GM13976 (cell line): ENCODE measurements around the gene YLPM1.

Experiments
- DNase-seq: peaks from one replicate; pipeline ENCODE4 v3.0.0; 2012; ENCODE audit warnings: low spot score
- CTCF ChIP-seq: IDR thresholded peaks from 2 replicates; pipeline ENCODE4 v1.5.1; 2012; ENCODE audit warnings: borderline replicate concordance, mild to moderate bottlenecking; ENCODE audit not compliant: insufficient read depth; ENCODE audit errors: extremely low read depth, missing control alignments, control extremely low read depth
- in situ Hi-C: fragments of 300-500 bp; cut with MboI; formaldehyde crosslinking; loops from one replicate; pipeline ENCODE4 v1.12.0; 2022; ENCODE audit warnings: low sequenced_read_pairs, mixed read lengths, inconsistent platforms; ENCODE audit not compliant: unreplicated experiment

The YLPM1 gene

GRCh38 chr14:74824997-74825396, 61.9 kb downstream of the YLPM1 start:
- DNase-seq: no peak
- in situ Hi-C loops: loop anchor here (25.0 kb wide), 1 partner anchor 488 kb away; the partner anchor contains the start of gene VRTN

DNA sequence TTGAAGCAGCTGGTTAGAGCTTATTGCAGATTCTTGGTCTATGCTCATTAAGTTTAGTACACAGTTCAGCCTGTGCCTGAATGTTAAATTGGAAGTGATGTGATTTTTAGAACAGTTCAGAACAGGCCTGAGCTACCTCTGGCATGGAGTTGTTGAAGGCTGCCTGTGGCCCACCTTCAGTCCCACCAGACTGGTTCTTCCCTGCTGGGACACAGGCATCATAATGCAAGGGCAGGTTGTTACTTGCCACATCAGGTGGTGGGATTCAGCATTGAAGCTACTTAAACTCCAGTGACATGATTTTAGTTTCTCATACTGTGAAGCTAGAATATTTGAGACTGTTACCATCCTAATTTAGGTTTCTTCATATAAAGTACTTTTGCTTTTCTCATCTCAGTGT, 63.5 kb downstream of the YLPM1 start:
- in situ Hi-C loops: no loop called here
- no peak for DNase-seq
- TF ChIP-seq CTCF: no peak

More at GRCh38 chr14:74824997-74825396, 61.9 kb downstream of the YLPM1 start:
- no peak for TF ChIP-seq CTCF

DNA sequence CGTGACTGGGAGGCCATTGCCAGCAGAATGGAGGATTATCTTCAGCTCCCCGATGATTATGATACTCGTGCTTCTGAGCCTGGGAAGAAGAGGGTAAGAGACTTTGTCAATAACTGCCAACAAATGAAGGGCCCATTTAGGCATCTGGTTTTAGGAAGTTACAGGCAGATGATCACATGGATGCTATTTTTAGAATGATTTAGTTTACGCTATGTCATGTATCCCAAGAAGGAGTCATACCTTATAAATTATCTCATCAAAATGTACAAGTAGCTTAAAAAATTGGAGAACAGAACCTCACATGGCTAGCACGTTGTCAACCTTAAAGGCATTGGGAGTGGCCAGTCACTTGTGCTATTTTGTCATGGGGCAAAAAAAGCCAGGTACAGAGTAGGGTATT, 66.1 kb downstream of the YLPM1 start:
- no peak for TF ChIP-seq CTCF
- DNase-seq: no peak
- in situ Hi-C loops: no loop called here

DNA sequence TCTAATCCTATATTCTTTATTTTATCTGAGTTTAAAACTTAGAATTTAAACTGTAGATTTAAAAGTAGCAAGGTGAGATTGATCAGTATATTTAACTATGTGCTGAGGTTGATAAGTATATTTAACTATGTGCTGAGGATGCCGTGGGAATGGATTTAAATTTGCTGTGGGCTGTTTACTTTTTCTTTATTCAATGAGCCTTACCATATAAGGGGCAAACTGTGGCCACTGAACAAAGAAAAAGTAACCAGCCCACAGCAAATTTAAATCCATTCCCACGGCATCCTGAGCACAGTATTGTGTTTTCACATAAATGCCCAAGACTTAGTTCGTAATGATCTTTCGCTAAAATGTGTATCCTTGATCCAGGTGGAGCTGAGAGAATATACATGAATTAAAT, 69.7 kb downstream of the YLPM1 start:
- in situ Hi-C loops: no loop called here
- TF ChIP-seq CTCF: no peak
- DNase-seq: no peak

DNA sequence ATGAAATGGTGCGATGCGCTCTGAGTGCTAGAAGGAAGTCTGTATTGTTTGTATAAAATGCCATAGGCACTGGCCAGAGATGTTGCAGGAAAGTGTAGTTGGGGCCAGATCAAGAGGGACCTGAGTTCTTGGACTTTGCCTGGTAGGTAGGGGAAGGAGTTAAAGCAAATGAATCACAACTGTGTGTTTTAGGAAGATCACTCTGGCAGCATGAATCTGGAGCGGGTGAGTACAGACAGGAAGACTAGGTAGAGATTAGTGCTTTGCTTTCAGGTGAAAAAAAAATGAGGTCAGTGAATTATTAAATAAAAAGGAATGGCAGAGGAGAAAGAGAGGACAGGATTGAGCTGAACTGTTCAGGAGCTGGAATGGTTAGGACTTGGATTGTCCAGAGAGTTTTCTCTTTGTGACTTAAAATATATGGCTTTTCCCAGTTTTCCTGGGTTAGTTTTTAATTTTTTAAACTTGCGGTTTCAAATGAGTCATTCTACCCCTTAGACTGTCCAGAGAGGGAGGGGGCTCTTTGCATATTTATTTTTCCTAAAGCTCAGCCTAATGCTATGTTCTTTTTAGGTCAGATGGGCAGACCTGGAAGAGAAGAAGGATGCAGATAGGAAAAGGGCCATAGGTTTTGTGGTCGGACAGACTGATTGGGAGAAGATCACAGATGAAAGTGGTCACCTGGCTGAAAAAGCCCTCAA, 71.7 kb downstream of the YLPM1 start:
- TF ChIP-seq CTCF: no peak
- in situ Hi-C loops: no loop called here

DNA sequence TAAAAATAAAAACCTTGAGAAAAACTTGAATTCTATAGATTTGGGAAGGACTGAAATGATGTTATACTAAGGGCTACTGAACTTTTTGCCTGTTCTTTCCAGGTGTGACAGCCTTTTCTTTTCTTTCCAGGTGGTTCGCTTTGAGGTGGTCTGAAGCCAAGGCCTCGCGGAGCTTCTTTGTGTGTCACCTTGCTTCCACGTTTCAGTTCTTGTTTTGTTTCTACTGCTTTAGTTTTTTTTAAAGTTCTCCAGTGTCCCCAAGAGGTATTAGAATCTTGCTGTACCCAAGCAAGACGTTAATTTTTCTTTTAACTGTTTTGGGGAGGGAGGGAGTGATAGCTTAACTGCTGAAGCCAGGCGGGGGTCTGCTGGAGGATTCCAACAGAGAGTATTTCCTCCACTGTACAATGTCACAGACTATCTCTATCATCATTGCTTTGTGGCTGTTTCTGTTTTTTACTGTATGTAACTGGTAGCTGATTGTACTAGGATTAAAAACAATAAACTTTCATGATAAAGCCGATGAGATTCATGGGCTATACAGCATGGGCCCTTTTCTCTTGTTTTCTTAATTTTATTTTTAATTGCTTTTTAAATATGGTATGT, 72.6 kb downstream of the YLPM1 start:
- in situ Hi-C loops: no loop called here
- TF ChIP-seq CTCF: no peak
- DNase-seq: no peak

More for the DNA sequence above, 71.7 kb downstream of the YLPM1 start:
- no peak for DNase-seq
